Neural cell (in vitro differentiated cells): ENCODE measurements around the gene RAB2B.

Experiments
- EZH2 ChIP-seq: fragments of 200-600, 300-800 bp; shearing (Covaris generic), sonication (generic); IDR thresholded peaks from 2 replicates; pipeline ENCODE4 v1.6.1; 2014; ENCODE audit warnings: antibody characterized with exemption, low read length, borderline replicate concordance, mild to moderate bottlenecking; ENCODE audit not compliant: insufficient read depth, poor library complexity, severe bottlenecking
- TAF1 ChIP-seq: IDR thresholded peaks from 2 replicates; pipeline ENCODE4 v1.6.1; 2012; ENCODE audit warnings: low read depth
- TF ChIP-seq, protein P1 (sequence below): fragments of 450-650 bp; IDR thresholded peaks from 2 replicates; pipeline ENCODE4 v1.5.1; 2014; ENCODE audit warnings: antibody characterized with exemption, mild to moderate bottlenecking, moderate library complexity; ENCODE audit not compliant: poor library complexity, severe bottlenecking

DNA sequence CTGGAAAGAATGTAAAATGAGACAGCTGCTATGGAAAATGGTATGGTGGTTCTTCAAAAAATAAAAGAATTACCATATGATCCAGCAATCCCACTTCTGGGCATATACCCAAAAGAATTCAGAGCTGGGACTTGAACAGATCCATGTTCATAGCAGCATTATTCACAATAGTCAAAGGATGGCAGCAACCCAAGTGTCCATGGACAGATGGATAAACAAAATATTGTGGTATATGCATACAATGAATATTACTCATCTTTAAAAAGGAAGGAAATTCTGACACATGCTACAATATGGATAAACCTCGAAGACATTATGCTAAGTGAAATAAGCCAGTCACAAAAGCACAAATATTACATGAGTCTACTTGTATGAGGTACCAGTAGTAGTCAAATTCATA is 9.1 kb downstream of the RAB2B start:
- TF ChIP-seq, protein P1, sequence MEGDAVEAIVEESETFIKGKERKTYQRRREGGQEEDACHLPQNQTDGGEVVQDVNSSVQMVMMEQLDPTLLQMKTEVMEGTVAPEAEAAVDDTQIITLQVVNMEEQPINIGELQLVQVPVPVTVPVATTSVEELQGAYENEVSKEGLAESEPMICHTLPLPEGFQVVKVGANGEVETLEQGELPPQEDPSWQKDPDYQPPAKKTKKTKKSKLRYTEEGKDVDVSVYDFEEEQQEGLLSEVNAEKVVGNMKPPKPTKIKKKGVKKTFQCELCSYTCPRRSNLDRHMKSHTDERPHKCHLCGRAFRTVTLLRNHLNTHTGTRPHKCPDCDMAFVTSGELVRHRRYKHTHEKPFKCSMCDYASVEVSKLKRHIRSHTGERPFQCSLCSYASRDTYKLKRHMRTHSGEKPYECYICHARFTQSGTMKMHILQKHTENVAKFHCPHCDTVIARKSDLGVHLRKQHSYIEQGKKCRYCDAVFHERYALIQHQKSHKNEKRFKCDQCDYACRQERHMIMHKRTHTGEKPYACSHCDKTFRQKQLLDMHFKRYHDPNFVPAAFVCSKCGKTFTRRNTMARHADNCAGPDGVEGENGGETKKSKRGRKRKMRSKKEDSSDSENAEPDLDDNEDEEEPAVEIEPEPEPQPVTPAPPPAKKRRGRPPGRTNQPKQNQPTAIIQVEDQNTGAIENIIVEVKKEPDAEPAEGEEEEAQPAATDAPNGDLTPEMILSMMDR, result no peak
- no peak for TF ChIP-seq EZH2
- no peak for TF ChIP-seq TAF1
